HEK293 (cell line): Measurements from ENCODE around the gene KLRC4.
"Not testable (repeated sequence)": the region's sequence is repeated elsewhere in the genome, so short reads cannot be mapped to it uniquely, and the experiment has no call there.

Experiments used
- CTCF ChIA-PET: fragments of 350-600 bp; formaldehyde crosslinking; extraction: SDS; loops from one replicate; lab custom pipeline; 2021; ENCODE audit warnings: antibody characterized with exemption; lab: Yijun Ruan, JAX
- POLR2A ChIA-PET: fragments of 300-600 bp; formaldehyde crosslinking; extraction: SDS; loops from one replicate; lab custom pipeline; 2020; ENCODE audit warnings: antibody characterized with exemption, inconsistent platforms; lab: Yijun Ruan, JAX
- H3K27ac ChIP-seq: fragments of 200-500 bp; sonication (Bioruptor generic); 2 replicates; pipeline ENCODE4 v1.5.1; 2014; ENCODE audit warnings: low read depth, low read length, control low read depth, inconsistent platforms; ENCODE audit errors: extremely low read depth
- H3K36me3 ChIP-seq, 2 experiments: fragments of 200-500 bp in 1 of 2; sonication (Bioruptor generic) in 1 of 2; 1 replicate in 1 of 2; 2 replicates in 1 of 2; pipeline ENCODE4 v1.5.1; 2014 to 2017; ENCODE audit warnings: inconsistent platforms in 2 of 2, low read length in 2 of 2; ENCODE audit not compliant: control insufficient read depth in 2 of 2, insufficient read depth in 1 of 2
- H3K4me1 ChIP-seq: fragments of 200-500 bp; sonication (Bioruptor generic); 2 replicates; pipeline ENCODE4 v1.5.1; 2014; ENCODE audit warnings: mild to moderate bottlenecking, low read length, inconsistent platforms; ENCODE audit not compliant: control insufficient read depth, insufficient read depth
- H3K4me3 ChIP-seq: 2 replicates; pipeline ENCODE4 v1.5.1; 2011; ENCODE audit warnings: low read depth, mild to moderate bottlenecking, control low read depth, low read length, moderate library complexity
- H3K9me3 ChIP-seq: fragments of 200-500 bp; sonication (Bioruptor generic); 2 replicates; pipeline ENCODE4 v1.5.1; 2014; ENCODE audit warnings: low read depth, low read length, inconsistent platforms; ENCODE audit not compliant: control insufficient read depth, insufficient read depth
- HOXA7 ChIP-seq: sonication (generic); formaldehyde crosslinking; IDR thresholded peaks from 2 replicates; pipeline ENCODE4 v1.8.1; 2022; ENCODE audit warnings: missing genetic modification reagents, borderline replicate concordance
- KLF1 ChIP-seq: fragments of 450-650 bp; formaldehyde crosslinking; IDR thresholded peaks from 2 replicates; pipeline ENCODE4 v1.5.1; 2016; ENCODE audit warnings: missing biosample characterization, missing genetic modification characterization
- KLF10 ChIP-seq: fragments of 450-650 bp; IDR thresholded peaks from 2 replicates; pipeline ENCODE4 v1.5.1; 2018; ENCODE audit warnings: missing biosample characterization, mild to moderate bottlenecking, missing genetic modification characterization
- OVOL3 ChIP-seq: fragments of 450-650 bp; formaldehyde crosslinking; IDR thresholded peaks from 2 replicates; pipeline ENCODE4 v1.5.1; 2016; ENCODE audit warnings: missing biosample characterization, missing genetic modification characterization
- ZBTB17 ChIP-seq: fragments of 450-650 bp; formaldehyde crosslinking; IDR thresholded peaks from 2 replicates; pipeline ENCODE4 v1.5.1; 2016; ENCODE audit warnings: missing biosample characterization, missing genetic modification characterization
- ZNF121 ChIP-seq: fragments of 450-650 bp; formaldehyde crosslinking; IDR thresholded peaks from 2 replicates; pipeline ENCODE4 v1.5.1; 2016; ENCODE audit warnings: missing biosample characterization, missing genetic modification characterization
- ZNF184 ChIP-seq: fragments of 450-650 bp; IDR thresholded peaks from 2 replicates; pipeline ENCODE4 v1.5.1; 2018; ENCODE audit warnings: missing biosample characterization, mild to moderate bottlenecking, missing genetic modification characterization
- ZNF202 ChIP-seq: fragments of 450-650 bp; formaldehyde crosslinking; IDR thresholded peaks from 2 replicates; pipeline ENCODE4 v1.5.1; 2016; ENCODE audit warnings: missing biosample characterization, missing genetic modification characterization, borderline replicate concordance
- ZNF239 ChIP-seq: fragments of 450-650 bp; formaldehyde crosslinking; IDR thresholded peaks from 2 replicates; pipeline ENCODE4 v1.5.1; 2016; ENCODE audit warnings: missing biosample characterization, missing genetic modification characterization
- ZNF280C ChIP-seq: fragments of 450-650 bp; formaldehyde crosslinking; IDR thresholded peaks from 2 replicates; pipeline ENCODE4 v1.5.1; 2016; ENCODE audit warnings: missing biosample characterization, missing genetic modification characterization
- ZNF302 ChIP-seq: fragments of 450-650 bp; formaldehyde crosslinking; IDR thresholded peaks from 2 replicates; pipeline ENCODE4 v1.5.1; 2016; ENCODE audit warnings: missing biosample characterization, missing genetic modification characterization, low read depth
- ZNF324 ChIP-seq: fragments of 450-650 bp; formaldehyde crosslinking; IDR thresholded peaks from 2 replicates; pipeline ENCODE4 v1.5.1; 2016; ENCODE audit warnings: missing biosample characterization, missing genetic modification characterization
- ZNF354C ChIP-seq: fragments of 450-650 bp; formaldehyde crosslinking; IDR thresholded peaks from 2 replicates; pipeline ENCODE4 v1.5.1; 2016; ENCODE audit warnings: missing biosample characterization, missing genetic modification characterization, low read depth, borderline replicate concordance
- ZNF514 ChIP-seq: fragments of 450-650 bp; formaldehyde crosslinking; IDR thresholded peaks from 2 replicates; pipeline ENCODE4 v1.5.1; 2016; ENCODE audit warnings: missing biosample characterization, missing genetic modification characterization
- ZNF658 ChIP-seq: fragments of 450-650 bp; formaldehyde crosslinking; IDR thresholded peaks from 2 replicates; pipeline ENCODE4; 2016; ENCODE audit warnings: missing biosample characterization, missing genetic modification characterization
- ZNF664 ChIP-seq: fragments of 450-650 bp; formaldehyde crosslinking; IDR thresholded peaks from 2 replicates; pipeline ENCODE4 v1.5.1; 2016; ENCODE audit warnings: missing biosample characterization, missing genetic modification characterization
- ZNF670 ChIP-seq: fragments of 450-650 bp; formaldehyde crosslinking; IDR thresholded peaks from 2 replicates; pipeline ENCODE4 v1.5.1; 2016; ENCODE audit warnings: missing biosample characterization, missing genetic modification characterization, low read depth
- TF ChIP-seq, protein P1 (sequence below): fragments of 450-650 bp; formaldehyde crosslinking; IDR thresholded peaks from 2 replicates; pipeline ENCODE4 v1.5.1; 2016; ENCODE audit warnings: missing biosample characterization, missing genetic modification characterization
- TF ChIP-seq, protein P2 (sequence below): fragments of 450-650 bp; formaldehyde crosslinking; IDR thresholded peaks from 2 replicates; pipeline ENCODE4; 2016; ENCODE audit warnings: missing biosample characterization, missing genetic modification characterization
- TF ChIP-seq, protein P3 (sequence below): fragments of 450-650 bp; formaldehyde crosslinking; IDR thresholded peaks from 2 replicates; pipeline ENCODE4 v1.5.1; 2016; ENCODE audit warnings: missing biosample characterization, missing genetic modification characterization, borderline replicate concordance

KLRC4 gene

GRCh38 chr12:10397296-10397695 is 12.3 kb downstream of the KLRC4 start:
- POLR2A ChIA-PET, result no interaction called here
- Histone ChIP-seq H3K4me1 (peaks cover 13% of the 10 kb centered on the region), H3K4me3 (no peak overlapping the region), H3K27ac (no peak overlapping the region), H3K9me3 (no peaks in the 10 kb centered on the region), H3K36me3 (no peaks in the 10 kb centered on the region)
- no peak for TF ChIP-seq ZNF239 (tag by site-specific recombination)
- TF ChIP-seq ZNF324, result no peak
- TF ChIP-seq ZNF202 (tag by site-specific recombination), result no peak
- TF ChIP-seq ZBTB17 (tag by site-specific recombination), result no peak
- TF ChIP-seq OVOL3, result no peak
- TF ChIP-seq ZNF121 (tag by site-specific recombination), result no peak
- no peak for TF ChIP-seq KLF1 (tag by site-specific recombination)
- TF ChIP-seq ZNF664 (tag by site-specific recombination), result no peak
- no peak for TF ChIP-seq ZNF354C
- TF ChIP-seq ZNF658 (tag by site-specific recombination), result no peak
- TF ChIP-seq ZNF280C, result no peak
- TF ChIP-seq, protein P1, sequence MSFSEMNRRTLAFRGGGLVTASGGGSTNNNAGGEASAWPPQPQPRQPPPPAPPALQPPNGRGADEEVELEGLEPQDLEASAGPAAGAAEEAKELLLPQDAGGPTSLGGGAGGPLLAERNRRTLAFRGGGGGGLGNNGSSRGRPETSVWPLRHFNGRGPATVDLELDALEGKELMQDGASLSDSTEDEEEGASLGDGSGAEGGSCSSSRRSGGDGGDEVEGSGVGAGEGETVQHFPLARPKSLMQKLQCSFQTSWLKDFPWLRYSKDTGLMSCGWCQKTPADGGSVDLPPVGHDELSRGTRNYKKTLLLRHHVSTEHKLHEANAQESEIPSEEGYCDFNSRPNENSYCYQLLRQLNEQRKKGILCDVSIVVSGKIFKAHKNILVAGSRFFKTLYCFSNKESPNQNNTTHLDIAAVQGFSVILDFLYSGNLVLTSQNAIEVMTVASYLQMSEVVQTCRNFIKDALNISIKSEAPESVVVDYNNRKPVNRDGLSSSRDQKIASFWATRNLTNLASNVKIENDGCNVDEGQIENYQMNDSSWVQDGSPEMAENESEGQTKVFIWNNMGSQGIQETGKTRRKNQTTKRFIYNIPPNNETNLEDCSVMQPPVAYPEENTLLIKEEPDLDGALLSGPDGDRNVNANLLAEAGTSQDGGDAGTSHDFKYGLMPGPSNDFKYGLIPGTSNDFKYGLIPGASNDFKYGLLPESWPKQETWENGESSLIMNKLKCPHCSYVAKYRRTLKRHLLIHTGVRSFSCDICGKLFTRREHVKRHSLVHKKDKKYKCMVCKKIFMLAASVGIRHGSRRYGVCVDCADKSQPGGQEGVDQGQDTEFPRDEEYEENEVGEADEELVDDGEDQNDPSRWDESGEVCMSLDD (tag by site-specific recombination), result no peak
- TF ChIP-seq ZNF184 (tag by site-specific recombination), result no peak
- TF ChIP-seq, protein P2, sequence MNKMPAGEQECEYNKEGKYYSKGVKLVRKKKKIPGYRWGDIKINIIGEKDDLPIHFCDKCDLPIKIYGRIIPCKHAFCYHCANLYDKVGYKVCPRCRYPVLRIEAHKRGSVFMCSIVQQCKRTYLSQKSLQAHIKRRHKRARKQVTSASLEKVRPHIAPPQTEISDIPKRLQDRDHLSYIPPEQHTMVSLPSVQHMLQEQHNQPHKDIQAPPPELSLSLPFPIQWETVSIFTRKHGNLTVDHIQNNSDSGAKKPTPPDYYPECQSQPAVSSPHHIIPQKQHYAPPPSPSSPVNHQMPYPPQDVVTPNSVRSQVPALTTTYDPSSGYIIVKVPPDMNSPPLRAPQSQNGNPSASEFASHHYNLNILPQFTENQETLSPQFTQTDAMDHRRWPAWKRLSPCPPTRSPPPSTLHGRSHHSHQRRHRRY (tag by site-specific recombination), result no peak
- no peak for TF ChIP-seq ZNF302 (tag by site-specific recombination)
- no peak for TF ChIP-seq HOXA7 (CRISPR knock-in tag)
- TF ChIP-seq KLF10, result no peak
- TF ChIP-seq ZNF670 (tag by site-specific recombination), result no peak
- TF ChIP-seq, protein P3, sequence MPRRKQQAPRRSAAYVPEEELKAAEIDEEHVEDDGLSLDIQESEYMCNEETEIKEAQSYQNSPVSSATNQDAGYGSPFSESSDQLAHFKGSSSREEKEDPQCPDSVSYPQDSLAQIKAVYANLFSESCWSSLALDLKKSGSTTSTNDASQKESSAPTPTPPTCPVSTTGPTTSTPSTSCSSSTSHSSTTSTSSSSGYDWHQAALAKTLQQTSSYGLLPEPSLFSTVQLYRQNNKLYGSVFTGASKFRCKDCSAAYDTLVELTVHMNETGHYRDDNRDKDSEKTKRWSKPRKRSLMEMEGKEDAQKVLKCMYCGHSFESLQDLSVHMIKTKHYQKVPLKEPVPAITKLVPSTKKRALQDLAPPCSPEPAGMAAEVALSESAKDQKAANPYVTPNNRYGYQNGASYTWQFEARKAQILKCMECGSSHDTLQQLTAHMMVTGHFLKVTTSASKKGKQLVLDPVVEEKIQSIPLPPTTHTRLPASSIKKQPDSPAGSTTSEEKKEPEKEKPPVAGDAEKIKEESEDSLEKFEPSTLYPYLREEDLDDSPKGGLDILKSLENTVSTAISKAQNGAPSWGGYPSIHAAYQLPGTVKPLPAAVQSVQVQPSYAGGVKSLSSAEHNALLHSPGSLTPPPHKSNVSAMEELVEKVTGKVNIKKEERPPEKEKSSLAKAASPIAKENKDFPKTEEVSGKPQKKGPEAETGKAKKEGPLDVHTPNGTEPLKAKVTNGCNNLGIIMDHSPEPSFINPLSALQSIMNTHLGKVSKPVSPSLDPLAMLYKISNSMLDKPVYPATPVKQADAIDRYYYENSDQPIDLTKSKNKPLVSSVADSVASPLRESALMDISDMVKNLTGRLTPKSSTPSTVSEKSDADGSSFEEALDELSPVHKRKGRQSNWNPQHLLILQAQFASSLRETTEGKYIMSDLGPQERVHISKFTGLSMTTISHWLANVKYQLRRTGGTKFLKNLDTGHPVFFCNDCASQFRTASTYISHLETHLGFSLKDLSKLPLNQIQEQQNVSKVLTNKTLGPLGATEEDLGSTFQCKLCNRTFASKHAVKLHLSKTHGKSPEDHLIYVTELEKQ (tag by site-specific recombination), result no peak
- no peak for TF ChIP-seq ZNF514
- CTCF ChIA-PET, result interaction anchor here (0.7 kb wide), 1 partner anchor 133 kb away, joined by 3 read pairs; no protein-coding TSS in a partner anchor

DNA sequence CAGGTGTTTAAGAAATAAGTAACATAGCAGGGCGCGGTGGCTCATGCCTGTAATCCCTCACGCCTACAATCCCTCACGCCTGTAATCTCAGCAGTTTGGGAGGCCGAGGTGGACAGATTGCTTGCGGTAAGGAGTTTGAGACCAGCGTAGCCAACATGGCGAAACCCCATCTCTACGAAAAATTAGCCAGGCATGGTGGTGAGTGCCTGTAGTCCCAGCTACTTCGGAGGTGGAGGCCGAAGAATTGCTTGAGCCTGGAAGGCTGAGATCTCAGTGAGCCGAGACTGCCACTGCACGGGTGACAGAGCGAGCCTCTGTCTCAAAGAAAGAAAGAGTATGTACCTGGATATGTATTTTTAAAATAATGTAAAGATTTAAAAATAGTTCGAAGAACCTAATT is 13.4 kb downstream of the KLRC4 start:
- POLR2A ChIA-PET, H3K9me3 ChIP-seq, CTCF ChIA-PET, H3K36me3 ChIP-seq, H3K4me3 ChIP-seq, H3K27ac ChIP-seq: not testable (repeated sequence)
- peaks cover 19% of the 10 kb centered on the region for H3K4me1 ChIP-seq
